H9 (cell line): ENCODE data around the gene CERS3. TPM values are rescaled to one million over a fixed set of nuclear protein-coding genes. Genes with fewer than 3 reads are reported as not detected.

ENCODE experiments used
- DNase-seq: peaks from one replicate; pipeline ENCODE4 v3.0.0-alpha.2; 2017
- H2AFZ ChIP-seq: one replicate; pipeline ENCODE4 v1.6.1; 2013; ENCODE audit warnings: mild to moderate bottlenecking, low read length, control low read depth, moderate library complexity
- H2AK5ac ChIP-seq: 2 replicates; pipeline ENCODE4 v1.6.1; 2013; ENCODE audit warnings: low read length, control low read depth, mixed read lengths; ENCODE audit not compliant: insufficient read length
- H2BK120ac ChIP-seq: one replicate; pipeline ENCODE4 v1.6.1; 2013; ENCODE audit warnings: low read depth, mild to moderate bottlenecking, low read length, control low read depth, inconsistent platforms; ENCODE audit not compliant: poor library complexity, severe bottlenecking
- H2BK12ac ChIP-seq: 2 replicates; pipeline ENCODE4 v1.6.1; 2013; ENCODE audit warnings: low read length, control low read depth, mixed read lengths, low read depth; ENCODE audit not compliant: insufficient read length
- H2BK15ac ChIP-seq: 2 replicates; pipeline ENCODE4 v1.6.1; 2013; ENCODE audit warnings: low read depth, low read length, control low read depth
- H2BK20ac ChIP-seq: one replicate; pipeline ENCODE4 v1.6.1; 2013; ENCODE audit warnings: low read depth, mild to moderate bottlenecking, low read length, control low read depth, inconsistent platforms; ENCODE audit not compliant: poor library complexity, severe bottlenecking
- H2BK5ac ChIP-seq: 2 replicates; pipeline ENCODE4 v1.6.1; 2013; ENCODE audit warnings: low read length, control low read depth, mixed read lengths; ENCODE audit not compliant: insufficient read length
- H3K14ac ChIP-seq: 2 replicates; pipeline ENCODE4 v1.6.1; 2013; ENCODE audit warnings: low read length, control low read depth; ENCODE audit not compliant: insufficient read depth
- H3K18ac ChIP-seq: 2 replicates; pipeline ENCODE4 v1.6.1; 2013; ENCODE audit warnings: low read depth, mild to moderate bottlenecking, mixed read lengths, low read length, control low read depth; ENCODE audit not compliant: insufficient read length
- H3K23ac ChIP-seq: 2 replicates; pipeline ENCODE4 v1.6.1; 2013; ENCODE audit warnings: low read length, control low read depth, mixed read lengths, low read depth; ENCODE audit not compliant: insufficient read length
- H3K23me2 ChIP-seq: 2 replicates; pipeline ENCODE4 v1.6.1; 2013; ENCODE audit warnings: low read depth, mild to moderate bottlenecking, mixed read lengths, low read length, control low read depth; ENCODE audit not compliant: insufficient read length, poor library complexity, severe bottlenecking
- H3K27ac ChIP-seq: 2 replicates; pipeline ENCODE4 v1.5.1; 2013; ENCODE audit warnings: low read length, control low read depth, mixed read lengths, low read depth; ENCODE audit not compliant: insufficient read length
- H3K27me3 ChIP-seq: 2 replicates; pipeline ENCODE4 v1.6.1; 2013; ENCODE audit warnings: low read length, control low read depth, inconsistent platforms; ENCODE audit not compliant: insufficient read depth
- H3K4ac ChIP-seq: 2 replicates; pipeline ENCODE4 v1.6.1; 2013; ENCODE audit warnings: low read depth, mild to moderate bottlenecking, control low read depth, inconsistent platforms, low read length, moderate library complexity
- H3K4me1 ChIP-seq: 2 replicates; pipeline ENCODE4 v1.6.1; 2013; ENCODE audit warnings: low read length, control low read depth, inconsistent platforms; ENCODE audit not compliant: insufficient read depth
- H3K4me2 ChIP-seq: 2 replicates; pipeline ENCODE4 v1.6.1; 2013; ENCODE audit warnings: low read length, control low read depth, mixed read lengths; ENCODE audit not compliant: insufficient read length, insufficient read depth
- H3K56ac ChIP-seq: 2 replicates; pipeline ENCODE4 v1.6.1; 2013; ENCODE audit warnings: low read depth, mild to moderate bottlenecking, mixed read lengths, low read length, control low read depth; ENCODE audit not compliant: insufficient read length
- H3K79me1 ChIP-seq: 2 replicates; pipeline ENCODE4 v1.6.1; 2013; ENCODE audit warnings: low read depth, mild to moderate bottlenecking, moderate library complexity, low read length, control low read depth, inconsistent platforms; ENCODE audit not compliant: insufficient read depth, poor library complexity, severe bottlenecking
- H3K79me2 ChIP-seq: 2 replicates; pipeline ENCODE4 v1.6.1; 2013; ENCODE audit warnings: low read length, control low read depth, inconsistent platforms; ENCODE audit not compliant: insufficient read depth
- H3K9ac ChIP-seq: 2 replicates; pipeline ENCODE4 v1.6.1; 2013; ENCODE audit warnings: low read length, control low read depth, mixed read lengths; ENCODE audit not compliant: insufficient read length; ENCODE audit errors: extremely low read depth
- H3K9me3 ChIP-seq: one replicate; pipeline ENCODE4 v1.6.1; 2013; ENCODE audit warnings: low read depth, low read length, inconsistent platforms; ENCODE audit not compliant: control insufficient read depth
- H3T11ph ChIP-seq: one replicate; pipeline ENCODE4 v1.6.1; 2013; ENCODE audit warnings: mild to moderate bottlenecking, low read length, control low read depth, inconsistent platforms
- H4K20me1 ChIP-seq: one replicate; pipeline ENCODE4 v1.6.1; 2013; ENCODE audit not compliant: control insufficient read depth, insufficient read length, insufficient read depth
- H4K5ac ChIP-seq: 2 replicates; pipeline ENCODE4 v1.6.1; 2013; ENCODE audit warnings: low read depth, mild to moderate bottlenecking, mixed read lengths, low read length, control low read depth; ENCODE audit not compliant: insufficient read length
- H4K8ac ChIP-seq: replicated peaks from 2 replicates; pipeline ENCODE4 v1.6.1; 2013; ENCODE audit warnings: low read length, control low read depth, mixed read lengths, low read depth; ENCODE audit not compliant: insufficient read length
- H4K91ac ChIP-seq: 2 replicates; pipeline ENCODE4 v1.6.1; 2013; ENCODE audit warnings: low read depth, mild to moderate bottlenecking, moderate library complexity, mixed read lengths, low read length, control low read depth; ENCODE audit not compliant: insufficient read length
- H3K27ac Mint-ChIP-seq, 3 experiments: 2 replicates in 2 of 3; 3 replicates in 1 of 3; pipeline ENCODE4 v1.8.0; 2020 to 2021; ENCODE audit warnings: mixed read lengths in 3 of 3, mild to moderate bottlenecking in 1 of 3, moderate library complexity in 1 of 3
- H3K27me3 Mint-ChIP-seq: 2 replicates; pipeline ENCODE4 v1.8.0; 2021; ENCODE audit warnings: low read depth, mild to moderate bottlenecking, moderate library complexity, mixed read lengths
- H3K36me3 Mint-ChIP-seq, 3 experiments: 2 replicates in 2 of 3; 3 replicates in 1 of 3; pipeline ENCODE4 v1.8.0; 2020 to 2021; ENCODE audit warnings: low read depth in 3 of 3, mixed read lengths in 3 of 3; ENCODE audit not compliant: insufficient read depth in 1 of 3
- H3K4me1 Mint-ChIP-seq, 2 experiments: 2 replicates each; pipeline ENCODE4 v1.8.0; 2020; ENCODE audit warnings: mixed read lengths in 2 of 2
- H3K4me3 Mint-ChIP-seq, 2 experiments: 2 replicates in 1 of 2; 3 replicates in 1 of 2; pipeline ENCODE4 v1.8.0; 2020 to 2021; ENCODE audit warnings: mild to moderate bottlenecking in 2 of 2, mixed read lengths in 2 of 2, moderate library complexity in 1 of 2
- H3K9me3 Mint-ChIP-seq, 2 experiments: 2 replicates in 1 of 2; 3 replicates in 1 of 2; pipeline ENCODE4 v1.8.0; 2020; ENCODE audit warnings: mild to moderate bottlenecking in 2 of 2, mixed read lengths in 2 of 2, moderate library complexity in 1 of 2
- CTCF ChIP-seq: fragments of 200-600 bp; sonication (generic); conservative IDR thresholded peaks from 3 replicates; pipeline ENCODE4 v1.8.0; 2021; ENCODE audit warnings: antibody characterized with exemption, mild to moderate bottlenecking
- WGBS: extraction: QIAGEN DNeasy Blood & Tissue Kit; methylation state at CpG from one replicate; pipeline ENCODE4 v1.1.7; 2013; ENCODE audit warnings: missing lambda C conversion rate, low lambda C conversion rate, mixed read lengths; ENCODE audit not compliant: insufficient read length; ENCODE audit errors: extremely low coverage; 5-methylcytosine and 5-hydroxymethylcytosine counted together
- total RNA-seq: library from RNA; stranded (reverse); gene quantifications from 2 replicates; pipeline ENCODE4 v1.2.1, GENCODE V29; 2021

The CERS3 gene
- total RNA-seq, 1 experiment from 2014 or later, result 1.4 TPM

DNA sequence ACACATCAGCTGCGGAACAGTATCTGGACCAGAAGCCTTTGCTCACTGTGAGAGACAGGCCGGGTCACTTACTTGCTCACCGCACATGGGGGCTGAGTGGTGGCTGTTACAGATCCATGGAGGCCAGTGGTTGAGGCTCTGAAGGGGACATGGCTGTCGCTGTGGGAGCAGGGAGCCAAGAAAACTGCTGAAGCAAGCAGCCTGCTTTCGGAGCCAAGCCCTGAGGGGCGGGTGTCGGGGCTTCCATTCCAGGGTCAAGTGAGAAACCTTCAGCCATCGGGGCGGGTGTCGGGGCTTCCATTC, 144.7 kb downstream of the CERS3 start:
- Histone ChIP-seq H3K27ac (no peak overlapping the region), H3K23ac (no peak overlapping the region), H3T11ph (no peak overlapping the region), H3K56ac (no peak overlapping the region), H2BK15ac (peak overlapping the region; percentile 48; the same call in 1 of the 2 replicates), H3K18ac (no peak overlapping the region), H2BK5ac (no peak overlapping the region), H2BK120ac (no peak overlapping the region), H2AFZ (no peak overlapping the region), H4K5ac (no peak overlapping the region), H3K14ac (no peak overlapping the region), H3K4me2 (no peak overlapping the region), H3K4me1 (no peaks in the 10 kb centered on the region), H4K8ac (no peak overlapping the region), H3K79me2 (no peaks in the 10 kb centered on the region), H3K79me1 (no peaks in the 10 kb centered on the region), H3K23me2 (no peaks in the 10 kb centered on the region), H4K20me1 (no peaks in the 10 kb centered on the region), H2BK20ac (no peak overlapping the region), H3K4ac (no peak overlapping the region), H3K9me3 (peaks cover 35% of the 10 kb centered on the region), H2BK12ac (no peak overlapping the region), H4K91ac (no peak overlapping the region), H3K9ac (no peak overlapping the region), H3K27me3 (no peaks in the 10 kb centered on the region), H2AK5ac (no peak overlapping the region)
- Mint-ChIP-seq H3K27ac (no peak overlapping the region), H3K9me3 (peaks cover 64 to 70% of the 10 kb centered on the region in 2 experiments), H3K27me3 (peaks cover 4% of the 10 kb centered on the region; the same call in 1 of the 2 replicates), H3K4me1 (no peaks in the 10 kb centered on the region), H3K36me3 (peaks cover 19 to 47% (median 33%) of the 10 kb centered on the region in 3 experiments), H3K4me3 (no peak overlapping the region)
- TF ChIP-seq CTCF, result no peak
- DNase-seq, result no peak
- WGBS, result no CpG with 5 or more reads among the region's 10 CpGs
